ENCODE data around the gene WDR45B. TPM values are rescaled to one million over a fixed set of nuclear protein-coding genes. Genes with fewer than 3 reads are reported as not detected.
A peak's percentile ranks its signal among the peaks of the same experiment; 100 is the strongest.

The WDR45B gene
- total RNA-seq, 1 experiment from 2014 or later = 110 TPM

- Mint-ChIP-seq H3K36me3 (ENCODE audit: insufficient read depth in 1 of 3, low read depth in 3 of 3) (peaks cover 50 to 87% (median 86%) of the 10 kb centered on the region in 3 experiments; a peak in 6 of 7 replicates), H3K27ac (peak overlapping the region in 2 of 3 experiments; percentile 23 to 97; a peak in 3 of 7 replicates), H3K4me3 (no peak overlapping the region; a peak in 1 of 5 replicates), H3K9me3 (no peaks in the 10 kb centered on the region; a peak in 2 of 5 replicates), H3K4me1 (peaks cover 2 to 4% of the 10 kb centered on the region in 2 experiments; a peak in 2 of 4 replicates), H3K27me3 (ENCODE audit: low read depth) (no peaks in the 10 kb centered on the region)
- no CpG with 5 or more reads among the region's 37 CpGs for WGBS (ENCODE audit: extremely low coverage, insufficient read length, low lambda C conversion rate)
- H3K27ac ChIP-seq (ENCODE audit: insufficient read length, low read depth, low read length) = no peak overlapping the region
- no peak overlapping the region for H3K14ac ChIP-seq (ENCODE audit: insufficient read depth, low read length)
- H2AFZ ChIP-seq (ENCODE audit: low read length) = no peak overlapping the region
- H3K27me3 ChIP-seq (ENCODE audit: insufficient read depth, low read length) = no peaks in the 10 kb centered on the region
- DNase-seq = no peak
- no peak overlapping the region for H3K4me2 ChIP-seq (ENCODE audit: insufficient read depth, insufficient read length, low read length)
- no peaks in the 10 kb centered on the region for H3K79me2 ChIP-seq (ENCODE audit: insufficient read depth, low read length)
- no peak overlapping the region for H3K4ac ChIP-seq (ENCODE audit: low read depth, low read length)
- no peak overlapping the region for H3K18ac ChIP-seq (ENCODE audit: insufficient read length, low read depth, low read length)
- peaks cover 3% of the 10 kb centered on the region for H4K20me1 ChIP-seq (ENCODE audit: control insufficient read depth, insufficient read depth, insufficient read length)
- no peak overlapping the region for H2BK5ac ChIP-seq (ENCODE audit: insufficient read length, low read length)
- no peak overlapping the region for H2BK15ac ChIP-seq (ENCODE audit: low read depth, low read length)
- H3K9me3 ChIP-seq (ENCODE audit: control insufficient read depth, low read depth, low read length) = no peaks in the 10 kb centered on the region
- no peak overlapping the region for H2AK5ac ChIP-seq (ENCODE audit: insufficient read length, low read length)
- no peaks in the 10 kb centered on the region for H3K23me2 ChIP-seq (ENCODE audit: insufficient read length, low read depth, low read length, poor library complexity, severe bottlenecking)
- H3T11ph ChIP-seq (ENCODE audit: low read length) = no peak overlapping the region
- no peak overlapping the region for H2BK12ac ChIP-seq (ENCODE audit: insufficient read length, low read depth, low read length)
- no peak overlapping the region for H4K5ac ChIP-seq (ENCODE audit: insufficient read length, low read depth, low read length)
- no peak overlapping the region for H2BK20ac ChIP-seq (ENCODE audit: low read depth, low read length, poor library complexity, severe bottlenecking)
- TF ChIP-seq, protein P1, sequence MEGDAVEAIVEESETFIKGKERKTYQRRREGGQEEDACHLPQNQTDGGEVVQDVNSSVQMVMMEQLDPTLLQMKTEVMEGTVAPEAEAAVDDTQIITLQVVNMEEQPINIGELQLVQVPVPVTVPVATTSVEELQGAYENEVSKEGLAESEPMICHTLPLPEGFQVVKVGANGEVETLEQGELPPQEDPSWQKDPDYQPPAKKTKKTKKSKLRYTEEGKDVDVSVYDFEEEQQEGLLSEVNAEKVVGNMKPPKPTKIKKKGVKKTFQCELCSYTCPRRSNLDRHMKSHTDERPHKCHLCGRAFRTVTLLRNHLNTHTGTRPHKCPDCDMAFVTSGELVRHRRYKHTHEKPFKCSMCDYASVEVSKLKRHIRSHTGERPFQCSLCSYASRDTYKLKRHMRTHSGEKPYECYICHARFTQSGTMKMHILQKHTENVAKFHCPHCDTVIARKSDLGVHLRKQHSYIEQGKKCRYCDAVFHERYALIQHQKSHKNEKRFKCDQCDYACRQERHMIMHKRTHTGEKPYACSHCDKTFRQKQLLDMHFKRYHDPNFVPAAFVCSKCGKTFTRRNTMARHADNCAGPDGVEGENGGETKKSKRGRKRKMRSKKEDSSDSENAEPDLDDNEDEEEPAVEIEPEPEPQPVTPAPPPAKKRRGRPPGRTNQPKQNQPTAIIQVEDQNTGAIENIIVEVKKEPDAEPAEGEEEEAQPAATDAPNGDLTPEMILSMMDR (conservative IDR thresholded peaks at IDR 0.05) = no peak
- no peak overlapping the region for H3K9ac ChIP-seq (ENCODE audit: extremely low read depth, insufficient read length, low read length)
- H3K23ac ChIP-seq (ENCODE audit: insufficient read length, low read depth, low read length) = no peak overlapping the region
- H4K91ac ChIP-seq (ENCODE audit: insufficient read length, low read depth, low read length) = no peak overlapping the region
- no peaks in the 10 kb centered on the region for H3K4me1 ChIP-seq (ENCODE audit: insufficient read depth, low read length)
- H3K79me1 ChIP-seq (ENCODE audit: insufficient read depth, low read depth, low read length, poor library complexity, severe bottlenecking) = no peaks in the 10 kb centered on the region
- no peak overlapping the region for H3K56ac ChIP-seq (ENCODE audit: insufficient read length, low read depth, low read length)
- no peak overlapping the region for H4K8ac ChIP-seq (replicated peaks; ENCODE audit: insufficient read length, low read depth, low read length)
- H2BK120ac ChIP-seq (ENCODE audit: low read depth, low read length, poor library complexity, severe bottlenecking) = no peak overlapping the region
Measured at GRCh38 chr17:82600731-82601446, 47.4 kb downstream of the WDR45B start.
